Upper lobe of right lung (tissue), 1 donor: ENCODE data around the gene VANGL2. TPM values are rescaled to one million over a fixed set of nuclear protein-coding genes. Genes with fewer than 3 reads are reported as not detected.

Experiments used
- ATAC-seq: fragments of 200-7000 bp; cut with Tn5 transposase; one replicate; pipeline ENCODE4 v1.9.1; 2020; ENCODE audit warnings: mild to moderate bottlenecking, moderate library complexity
- DNase-seq: peaks from one replicate; pipeline ENCODE4 v3.0.0-alpha.2; 2020
- H3K27ac ChIP-seq: fragments of 200-600 bp; one replicate; pipeline ENCODE4 v1.8.0; 2022
- H3K27me3 ChIP-seq: fragments of 200-600 bp; one replicate; pipeline ENCODE4 v1.8.0; 2022; ENCODE audit warnings: mild to moderate bottlenecking
- H3K36me3 ChIP-seq: fragments of 200-600 bp; one replicate; pipeline ENCODE4 v1.8.0; 2022
- H3K4me1 ChIP-seq: fragments of 200-600 bp; one replicate; pipeline ENCODE4 v1.8.0; 2022
- H3K4me3 ChIP-seq: fragments of 200-600 bp; one replicate; pipeline ENCODE4 v1.8.0; 2022; ENCODE audit warnings: mild to moderate bottlenecking
- H3K9me3 ChIP-seq: fragments of 200-600 bp; one replicate; pipeline ENCODE4 v1.8.0; 2022
- CTCF ChIP-seq: fragments of 200-600 bp; IDR thresholded peaks from one replicate; pipeline ENCODE4 v1.8.0; 2022; ENCODE audit warnings: antibody characterized with exemption
- intact Hi-C: fragments of 100-400 bp; cut with DNase I; formaldehyde crosslinking; loops from one replicate; pipeline ENCODE4 v1.11.0; 2022
- total RNA-seq: library from RNA; stranded (reverse); fragmentation: NEBNext Ultra II Directional; extraction: Animal tissue kit (Norgen Biotek cat#: 25700); gene quantifications from one replicate; pipeline ENCODE4 v1.2.1, GENCODE V29; 2021
- donor health status: DM: no; HTN: yes; CAD: no; lungs with severe emphysema.

VANGL2 gene
- total RNA-seq, 1 donor from 2014 or later, result 6.3 TPM

- Histone ChIP-seq H3K4me3 (no peak overlapping the region), H3K4me1 (no peaks in the 10 kb centered on the region), H3K36me3 (no peaks in the 10 kb centered on the region), H3K27me3 (no peaks in the 10 kb centered on the region), H3K9me3 (no peaks in the 10 kb centered on the region), H3K27ac (no peak overlapping the region)
- intact Hi-C loops, result no loop called here
- ATAC-seq (no peak), DNase-seq (no peak)
- no peak for TF ChIP-seq CTCF
Observed at GRCh38 chr1:160466961-160467360, 66.6 kb downstream of the VANGL2 start.

GRCh38 chr1:160467576-160467975 is 67.2 kb downstream of the VANGL2 start:
- ATAC-seq, result no peak
- H3K4me1 ChIP-seq, result no peaks in the 10 kb centered on the region
- no peak for DNase-seq
- no peak overlapping the region for H3K4me3 ChIP-seq
- TF ChIP-seq CTCF, result no peak
- intact Hi-C loops, result no loop called here
- no peaks in the 10 kb centered on the region for H3K9me3 ChIP-seq
- no peaks in the 10 kb centered on the region for H3K36me3 ChIP-seq
- H3K27me3 ChIP-seq, result no peaks in the 10 kb centered on the region
- H3K27ac ChIP-seq, result no peak overlapping the region

- Histone ChIP-seq H3K4me1 (no peaks in the 10 kb centered on the region), H3K36me3 (no peaks in the 10 kb centered on the region), H3K27me3 (no peaks in the 10 kb centered on the region), H3K4me3 (no peak overlapping the region), H3K9me3 (no peaks in the 10 kb centered on the region), H3K27ac (no peak overlapping the region)
- DNase-seq, result no peak
- intact Hi-C loops, result no loop called here
- no peak for TF ChIP-seq CTCF
- no peak for ATAC-seq
Observed at GRCh38 chr1:160471253-160471652, 70.9 kb downstream of the VANGL2 start.

GRCh38 chr1:160472112-160472511 is 71.7 kb downstream of the VANGL2 start:
- Histone ChIP-seq H3K27ac (no peak overlapping the region), H3K27me3 (no peaks in the 10 kb centered on the region), H3K9me3 (no peaks in the 10 kb centered on the region), H3K4me1 (no peaks in the 10 kb centered on the region), H3K36me3 (no peaks in the 10 kb centered on the region), H3K4me3 (no peak overlapping the region)
- intact Hi-C loops, result no loop called here
- TF ChIP-seq CTCF, result no peak
- DNase-seq (no peak), ATAC-seq (no peak)

- Histone ChIP-seq H3K9me3 (no peaks in the 10 kb centered on the region), H3K27me3 (no peaks in the 10 kb centered on the region), H3K27ac (no peak overlapping the region), H3K4me3 (no peak overlapping the region), H3K36me3 (no peaks in the 10 kb centered on the region), H3K4me1 (no peaks in the 10 kb centered on the region)
- intact Hi-C loops, result no loop called here
- DNase-seq (no peak), ATAC-seq (no peak)
- TF ChIP-seq CTCF, result no peak
Observed at GRCh38 chr1:160474392-160475242, 74.3 kb downstream of the VANGL2 start.

Other genes with a start within 250 kb of the VANGL2 start
- 0.96 TPM for gene ATP1A4, start 249.0 kb upstream of the VANGL2 start, total RNA-seq
- 0.41 TPM for gene CASQ1, start 210.0 kb upstream of the VANGL2 start, total RNA-seq
- gene PEA15, start 195.2 kb upstream of the VANGL2 start, total RNA-seq, result 175 TPM
- 130 TPM for gene DCAF8, start 138.0 kb upstream of the VANGL2 start, total RNA-seq
- 64.2 TPM for gene PEX19, start 115.4 kb upstream of the VANGL2 start, total RNA-seq
- gene COPA, start 57.3 kb upstream of the VANGL2 start, total RNA-seq, result 142 TPM
- gene NCSTN, start 57.2 kb upstream of the VANGL2 start, total RNA-seq, result 91.9 TPM
- gene NHLH1, start 33.5 kb upstream of the VANGL2 start, total RNA-seq, result not detected
- 4.4 TPM for gene SLAMF6, start 122.7 kb downstream of the VANGL2 start, total RNA-seq
- 20.7 TPM for gene CD84, start 178.9 kb downstream of the VANGL2 start, total RNA-seq
- gene SLAMF1, start 246.5 kb downstream of the VANGL2 start, total RNA-seq, result 1.6 TPM